Measurements from ENCODE around the gene GRID1. TPM values are rescaled to one million over a fixed set of nuclear protein-coding genes. Genes with fewer than 3 reads are reported as not detected.

The GRID1 gene
- total RNA-seq, 1 donor from 2014 or later: 0.60 TPM

GRCh38 chr10:85977642-85978041, 389.0 kb downstream of the GRID1 start:
- Mint-ChIP-seq H3K27ac (ENCODE audit: unreplicated experiment) (no peak overlapping the region), H3K36me3 (ENCODE audit: low read depth) (no peaks in the 10 kb centered on the region), H3K27me3 (ENCODE audit: low read depth) (no peaks in the 10 kb centered on the region), H3K4me1 (ENCODE audit: low read depth) (no peaks in the 10 kb centered on the region), H3K9me3 (ENCODE audit: low read depth) (no peaks in the 10 kb centered on the region), H3K4me3 (ENCODE audit: unreplicated experiment) (no peak overlapping the region)
- TF ChIP-seq, protein P1, sequence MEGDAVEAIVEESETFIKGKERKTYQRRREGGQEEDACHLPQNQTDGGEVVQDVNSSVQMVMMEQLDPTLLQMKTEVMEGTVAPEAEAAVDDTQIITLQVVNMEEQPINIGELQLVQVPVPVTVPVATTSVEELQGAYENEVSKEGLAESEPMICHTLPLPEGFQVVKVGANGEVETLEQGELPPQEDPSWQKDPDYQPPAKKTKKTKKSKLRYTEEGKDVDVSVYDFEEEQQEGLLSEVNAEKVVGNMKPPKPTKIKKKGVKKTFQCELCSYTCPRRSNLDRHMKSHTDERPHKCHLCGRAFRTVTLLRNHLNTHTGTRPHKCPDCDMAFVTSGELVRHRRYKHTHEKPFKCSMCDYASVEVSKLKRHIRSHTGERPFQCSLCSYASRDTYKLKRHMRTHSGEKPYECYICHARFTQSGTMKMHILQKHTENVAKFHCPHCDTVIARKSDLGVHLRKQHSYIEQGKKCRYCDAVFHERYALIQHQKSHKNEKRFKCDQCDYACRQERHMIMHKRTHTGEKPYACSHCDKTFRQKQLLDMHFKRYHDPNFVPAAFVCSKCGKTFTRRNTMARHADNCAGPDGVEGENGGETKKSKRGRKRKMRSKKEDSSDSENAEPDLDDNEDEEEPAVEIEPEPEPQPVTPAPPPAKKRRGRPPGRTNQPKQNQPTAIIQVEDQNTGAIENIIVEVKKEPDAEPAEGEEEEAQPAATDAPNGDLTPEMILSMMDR (IDR thresholded peaks at IDR 0.05): no peak
- DNase-seq (ENCODE audit: low spot score): no peak

DNA sequence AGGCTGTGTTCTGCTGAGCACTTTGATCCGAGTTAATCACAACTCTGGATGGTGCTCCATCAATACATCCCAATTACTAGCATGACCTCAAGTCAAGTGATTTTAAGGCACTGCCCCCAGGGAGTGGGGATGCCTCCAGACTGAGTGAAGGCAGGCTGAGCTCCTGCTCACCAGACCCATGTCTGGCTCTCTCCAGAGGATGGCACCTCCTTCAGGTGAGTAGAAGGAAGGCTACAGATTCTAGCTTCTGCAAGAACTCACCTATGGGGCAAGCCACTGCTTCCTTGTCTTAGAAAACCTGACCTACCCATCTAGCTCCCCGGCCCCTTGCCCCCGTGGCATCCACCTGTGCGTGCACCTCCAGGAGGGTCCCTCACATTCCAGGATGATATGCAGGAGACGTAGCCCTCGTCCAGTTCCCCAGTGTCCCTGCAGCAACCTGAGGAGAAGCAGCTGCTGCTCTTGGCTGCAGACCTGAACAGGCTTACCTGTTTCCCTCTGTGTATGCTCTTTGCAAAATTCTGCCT, 390.3 kb downstream of the GRID1 start:
- peaks cover 9% of the 10 kb centered on the region for H3K9me3 Mint-ChIP-seq (ENCODE audit: low read depth)
- H3K4me3 Mint-ChIP-seq (ENCODE audit: unreplicated experiment): no peak overlapping the region
- peaks cover 2% of the 10 kb centered on the region for H3K36me3 Mint-ChIP-seq (ENCODE audit: low read depth)
- TF ChIP-seq, protein P1 (IDR thresholded peaks at IDR 0.05): no peak
- no peaks in the 10 kb centered on the region for H3K4me1 Mint-ChIP-seq (ENCODE audit: low read depth)
- no peaks in the 10 kb centered on the region for H3K27me3 Mint-ChIP-seq (ENCODE audit: low read depth)
- no peak overlapping the region for H3K27ac Mint-ChIP-seq (ENCODE audit: unreplicated experiment)
- no peak for DNase-seq (ENCODE audit: low spot score)

GRCh38 chr10:85971494-85971893, 395.1 kb downstream of the GRID1 start:
- Mint-ChIP-seq H3K9me3 (ENCODE audit: low read depth) (peaks cover 31% of the 10 kb centered on the region), H3K4me1 (ENCODE audit: low read depth) (no peaks in the 10 kb centered on the region), H3K27ac (ENCODE audit: unreplicated experiment) (no peak overlapping the region), H3K36me3 (ENCODE audit: low read depth) (peaks cover 3% of the 10 kb centered on the region), H3K4me3 (ENCODE audit: unreplicated experiment) (no peak overlapping the region), H3K27me3 (ENCODE audit: low read depth) (no peaks in the 10 kb centered on the region)
- DNase-seq (ENCODE audit: low spot score): no peak
- TF ChIP-seq, protein P1 (IDR thresholded peaks at IDR 0.05): no peak

DNA sequence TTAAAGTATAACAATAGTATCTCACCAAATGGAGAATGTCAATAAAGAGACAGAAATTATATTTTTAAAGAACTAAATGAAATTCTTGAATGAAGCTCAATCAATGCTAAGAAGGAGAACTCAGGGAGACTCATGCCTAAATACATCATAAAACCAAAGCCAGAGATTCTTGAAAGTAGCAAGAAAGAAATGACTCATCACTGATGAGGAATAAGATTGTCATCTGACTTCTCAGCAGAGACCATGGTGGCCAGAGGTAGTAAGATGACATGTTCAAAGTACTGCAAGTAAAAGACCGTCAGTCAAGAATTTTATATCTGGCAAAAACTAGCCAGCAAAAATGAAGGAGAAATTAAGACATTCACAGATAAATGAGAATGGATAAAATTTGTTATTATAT, 399.0 kb downstream of the GRID1 start:
- Mint-ChIP-seq H3K4me1 (ENCODE audit: low read depth) (no peaks in the 10 kb centered on the region), H3K9me3 (ENCODE audit: low read depth) (peaks cover 50% of the 10 kb centered on the region), H3K27me3 (ENCODE audit: low read depth) (peaks cover 4% of the 10 kb centered on the region), H3K36me3 (ENCODE audit: low read depth) (peaks cover 4% of the 10 kb centered on the region), H3K4me3 (ENCODE audit: unreplicated experiment) (no peak overlapping the region), H3K27ac (ENCODE audit: unreplicated experiment) (no peak overlapping the region)
- DNase-seq (ENCODE audit: low spot score): no peak
- TF ChIP-seq, protein P1 (IDR thresholded peaks at IDR 0.05): no peak

DNA sequence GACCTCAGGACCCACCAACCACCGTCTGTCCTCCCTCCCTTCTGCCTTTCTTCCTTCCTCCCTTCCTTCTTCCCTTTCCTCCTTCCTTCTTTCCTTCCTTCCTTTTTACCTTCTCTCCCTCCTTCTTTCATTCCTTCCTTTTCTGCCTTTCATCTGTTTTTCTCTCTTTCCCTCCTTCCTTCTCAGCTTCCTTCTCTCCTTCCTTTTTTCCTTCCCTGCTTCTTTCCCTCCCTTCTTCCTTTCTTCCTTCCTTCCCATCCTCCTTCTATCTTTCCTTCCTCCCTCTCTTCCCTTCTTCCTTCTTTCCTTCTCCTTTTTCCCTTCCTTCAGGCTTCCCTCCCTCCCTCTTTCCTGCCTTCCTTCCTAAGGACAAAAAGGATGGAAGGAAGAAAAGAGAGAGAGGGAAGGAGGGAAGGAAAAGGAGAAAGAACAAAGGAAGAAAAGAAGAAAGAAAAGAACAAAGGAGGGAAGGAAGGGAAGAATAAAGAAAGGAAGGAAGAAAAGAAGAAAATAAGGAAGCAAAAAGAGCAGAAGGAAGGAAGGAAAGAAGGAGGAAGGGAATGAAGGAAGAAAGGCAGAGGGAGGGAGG, 405.0 kb downstream of the GRID1 start:
- Mint-ChIP-seq H3K27ac (ENCODE audit: unreplicated experiment) (no peak overlapping the region), H3K27me3 (ENCODE audit: low read depth) (peaks cover 4% of the 10 kb centered on the region), H3K36me3 (ENCODE audit: low read depth) (peaks cover 1% of the 10 kb centered on the region), H3K9me3 (ENCODE audit: low read depth) (peaks cover 19% of the 10 kb centered on the region), H3K4me3 (ENCODE audit: unreplicated experiment) (no peak overlapping the region), H3K4me1 (ENCODE audit: low read depth) (no peaks in the 10 kb centered on the region)
- no peak for DNase-seq (ENCODE audit: low spot score)
- TF ChIP-seq, protein P1 (IDR thresholded peaks at IDR 0.05): no peak
